Activated T-helper 1 cell treated with anti-CD3 and anti-CD28 coated beads, Interleukin-2, amount 50 U/mL, for 16 hours (primary cell): ENCODE results near the gene GNB1.

Experiments used
- DNase-seq, 2 donors: peaks; one replicate each; pipeline ENCODE4 v3.0.0-alpha.2; 2020; ENCODE audit warnings: low read depth in 1 of 2, low spot score in 1 of 2

Gene GNB1

GRCh38 chr1:1922956-1923833 lies 32.3 kb upstream of the GNB1 start:
- DNase-seq = no peak

- DNase-seq = no peak
These were observed 31.7 kb upstream of the GNB1 start for GRCh38 chr1:1922702-1922955.

GRCh38 chr1:1921901-1922701 lies 31.2 kb upstream of the GNB1 start:
- DNase-seq = no peak

GRCh38 chr1:1921459-1921862 lies 30.6 kb upstream of the GNB1 start:
- DNase-seq = no peak

GRCh38 chr1:1920608-1921458 lies 29.9 kb upstream of the GNB1 start:
- DNase-seq = no peak

- DNase-seq = no peak
These were observed 29.2 kb upstream of the GNB1 start for GRCh38 chr1:1920057-1920607.

GRCh38 chr1:1919304-1920056 lies 28.6 kb upstream of the GNB1 start:
- peak; percentile 98 to 99 for DNase-seq

- DNase-seq = no peak
These were observed 28.0 kb upstream of the GNB1 start, which contains the start of gene TMEM52 for GRCh38 chr1:1918901-1919303. Gene TMEM52 (minus strand): TSS chr1:1919279. CDS start chr1:1919265, 14 bp downstream.

GRCh38 chr1:1917995-1918900 lies 27.4 kb upstream of the GNB1 start:
- no peak for DNase-seq

GRCh38 chr1:1917304-1917976 lies 26.6 kb upstream of the GNB1 start:
- DNase-seq = no peak

GRCh38 chr1:1916851-1917251 lies 26.0 kb upstream of the GNB1 start:
- DNase-seq = no peak

GRCh38 chr1:1915911-1916840 lies 25.3 kb upstream of the GNB1 start:
- no peak for DNase-seq

- DNase-seq = no peak
These were observed 24.2 kb upstream of the GNB1 start, which contains the start of gene CALML6 for GRCh38 chr1:1914971-1915692. Gene CALML6 (plus strand): TSS chr1:1915260. CDS start chr1:1915281, 21 bp downstream.

GRCh38 chr1:1914101-1914970 lies 23.4 kb upstream of the GNB1 start:
- DNase-seq = no peak

- DNase-seq = no peak
These were observed 20.6 kb upstream of the GNB1 start for GRCh38 chr1:1911350-1912041.
